CD8-positive, alpha-beta memory T cell (primary cell): Measurements from ENCODE around the gene FADS2. TPM values are rescaled to one million over a fixed set of nuclear protein-coding genes. Genes with fewer than 3 reads are reported as not detected.

Source experiments
- CTCF ChIA-PET: fragments of 350-600 bp; sonication (Branson Sonifier 250); formaldehyde crosslinking; loops from one replicate; lab custom pipeline; 2021; ENCODE audit warnings: antibody characterized with exemption; lab: Charles Lee
- POLR2A ChIA-PET: fragments of 350-600 bp; sonication (Branson Sonifier 250); formaldehyde crosslinking; loops from one replicate; lab custom pipeline; 2021; ENCODE audit warnings: antibody characterized with exemption; lab: Charles Lee
- DNase-seq, 5 donors: peaks; one replicate each; pipeline versions ENCODE4 v3.0.0 to v3.0.0-alpha.2; 2020 to 2022; ENCODE audit warnings: mixed read lengths in 1 of 5
- H3K27ac ChIP-seq: one replicate; pipeline ENCODE4 v1.7.0; 2013; ENCODE audit warnings: low read depth, mild to moderate bottlenecking, low read length, moderate library complexity
- H3K27me3 ChIP-seq: 2 replicates; pipeline ENCODE4 v1.7.0; 2013; ENCODE audit warnings: low read length, mild to moderate bottlenecking; ENCODE audit not compliant: insufficient read depth, poor library complexity, severe bottlenecking
- H3K36me3 ChIP-seq: 2 replicates; pipeline ENCODE4 v1.7.0; 2013; ENCODE audit warnings: mild to moderate bottlenecking, low read length, moderate library complexity; ENCODE audit not compliant: insufficient read depth
- H3K4me1 ChIP-seq: 2 replicates; pipeline ENCODE4 v1.7.0; 2013; ENCODE audit warnings: mild to moderate bottlenecking, low read length, moderate library complexity; ENCODE audit not compliant: insufficient read depth
- H3K4me3 ChIP-seq: 2 replicates; pipeline ENCODE4 v1.7.0; 2013; ENCODE audit warnings: mild to moderate bottlenecking, low read length
- H3K9me3 ChIP-seq: 2 replicates; pipeline ENCODE4 v1.7.0; 2013; ENCODE audit warnings: mild to moderate bottlenecking, low read length
- H3K27ac Mint-ChIP-seq, 8 donors: one replicate each; pipeline ENCODE4 v1.8.0; 2020 to 2021; ENCODE audit warnings: mixed read lengths in 8 of 8, mild to moderate bottlenecking in 6 of 8, inconsistent platforms in 3 of 8, moderate library complexity in 3 of 8
- H3K27me3 Mint-ChIP-seq, 2 donors: one replicate each; pipeline ENCODE4 v1.8.0; 2020 to 2021; ENCODE audit warnings: mixed read lengths in 2 of 2, mild to moderate bottlenecking in 1 of 2, moderate library complexity in 1 of 2
- H3K36me3 Mint-ChIP-seq, 3 donors: one replicate each; pipeline ENCODE4 v1.8.0; 2020 to 2021; ENCODE audit warnings: mixed read lengths in 3 of 3, inconsistent platforms in 1 of 3, mild to moderate bottlenecking in 1 of 3
- H3K4me1 Mint-ChIP-seq, 3 donors: one replicate each; pipeline ENCODE4 v1.8.0; 2020 to 2021; ENCODE audit warnings: mixed read lengths in 3 of 3, inconsistent platforms in 1 of 3, mild to moderate bottlenecking in 1 of 3
- H3K4me3 Mint-ChIP-seq, 7 donors: one replicate each; pipeline ENCODE4 v1.8.0; 2020 to 2021; ENCODE audit warnings: mixed read lengths in 7 of 7, mild to moderate bottlenecking in 6 of 7, moderate library complexity in 4 of 7, inconsistent platforms in 2 of 7
- H3K9me3 Mint-ChIP-seq, 5 donors: one replicate each; pipeline ENCODE4 v1.8.0; 2020 to 2022; ENCODE audit warnings: mixed read lengths in 5 of 5, mild to moderate bottlenecking in 3 of 5, moderate library complexity in 2 of 5, inconsistent platforms in 1 of 5
- polyA plus RNA-seq: library from polyadenylated mRNA; unstranded; fragments of 300-500 nt; fragmentation: Illumina TruSeq; gene quantifications from one replicate; pipeline ENCODE4 v1.2.3, GENCODE V29; 2021
- total RNA-seq, 2 experiments: library from RNA; stranded (reverse); gene quantifications; one replicate each; pipeline ENCODE4 v1.2.3, GENCODE V29; 2021

The FADS2 gene
- total and polyA plus RNA-seq, 3 experiments from 2014 or later = 0.98 to 10.0 (median 7.2) TPM

- Mint-ChIP-seq H3K4me1 (peaks cover 4 to 7% (median 7%) of the 10 kb centered on the region in 3 donors), H3K27ac (no peak overlapping the region), H3K9me3 (no peaks in the 10 kb centered on the region), H3K4me3 (no peak overlapping the region), H3K27me3 (peaks cover 1 to 9% of the 10 kb centered on the region in 2 donors), H3K36me3 (no peaks in the 10 kb centered on the region)
- H3K27ac ChIP-seq = peak overlapping the region; percentile 64
- no peak overlapping the region for H3K4me3 ChIP-seq
- ChIA-PET CTCF (interaction anchor here (1.1 to 2.3 kb wide), 6 partner anchors 10 to 237 kb away, joined by 3 to 11 read pairs (median 4); no protein-coding TSS in a partner anchor), POLR2A (no interaction called here)
- no peaks in the 10 kb centered on the region for H3K27me3 ChIP-seq
- no peak for DNase-seq
- peaks cover 8% of the 10 kb centered on the region for H3K4me1 ChIP-seq
- no peaks in the 10 kb centered on the region for H3K36me3 ChIP-seq
- H3K9me3 ChIP-seq = no peaks in the 10 kb centered on the region
These were observed 42.5 kb downstream of the FADS2 start for GRCh38 chr11:61870541-61871031.

- CTCF ChIA-PET = interaction anchor here (1.6 to 2.3 kb wide), 4 partner anchors 26 to 237 kb away, joined by 4 to 11 read pairs (median 8); no protein-coding TSS in a partner anchor
- H3K36me3 Mint-ChIP-seq = no peaks in the 10 kb centered on the region
- H3K9me3 Mint-ChIP-seq = no peaks in the 10 kb centered on the region
- H3K4me3 Mint-ChIP-seq = peak overlapping the region in 6 of 7 donors; percentile 61 to 74 (median 68)
- DNase-seq = peak; percentile 23 to 64 (median 47)
- POLR2A ChIA-PET = no interaction called here
- H3K9me3 ChIP-seq = no peaks in the 10 kb centered on the region
- H3K27me3 ChIP-seq = no peaks in the 10 kb centered on the region
- no peak overlapping the region for H3K27ac ChIP-seq
- H3K4me1 Mint-ChIP-seq = peaks cover 4 to 7% (median 7%) of the 10 kb centered on the region in 3 donors
- no peaks in the 10 kb centered on the region for H3K36me3 ChIP-seq
- no peak overlapping the region for H3K4me3 ChIP-seq
- H3K27me3 Mint-ChIP-seq = peaks cover 1 to 9% of the 10 kb centered on the region in 2 donors
- H3K4me1 ChIP-seq = peaks cover 8% of the 10 kb centered on the region
- H3K27ac Mint-ChIP-seq = peak overlapping the region in 1 of 8 donors; percentile 55
These were observed 43.1 kb downstream of the FADS2 start for GRCh38 chr11:61871158-61871597.

- CTCF ChIA-PET = interaction anchor here (0.7 to 2.0 kb wide), 2 partner anchors 26 to 235 kb away, joined by 3 to 6 read pairs; no protein-coding TSS in a partner anchor
- Mint-ChIP-seq H3K27me3 (peaks cover 1 to 9% of the 10 kb centered on the region in 2 donors), H3K27ac (peak overlapping the region in 1 of 8 donors; percentile 84), H3K36me3 (no peaks in the 10 kb centered on the region), H3K4me3 (no peak overlapping the region), H3K4me1 (peaks cover 4 to 7% (median 7%) of the 10 kb centered on the region in 3 donors), H3K9me3 (no peaks in the 10 kb centered on the region)
- no peak overlapping the region for H3K4me3 ChIP-seq
- POLR2A ChIA-PET = no interaction called here
- DNase-seq = no peak
- H3K27me3 ChIP-seq = no peaks in the 10 kb centered on the region
- no peak overlapping the region for H3K27ac ChIP-seq
- H3K36me3 ChIP-seq = no peaks in the 10 kb centered on the region
- H3K9me3 ChIP-seq = no peaks in the 10 kb centered on the region
- peaks cover 8% of the 10 kb centered on the region for H3K4me1 ChIP-seq
These were observed 45.0 kb downstream of the FADS2 start for GRCh38 chr11:61872935-61873565.

GRCh38 chr11:61873588-61874376 is 45.7 kb downstream of the FADS2 start:
- H3K9me3 Mint-ChIP-seq = no peaks in the 10 kb centered on the region
- Histone ChIP-seq H3K4me3 (no peak overlapping the region), H3K27ac (no peak overlapping the region), H3K36me3 (no peaks in the 10 kb centered on the region), H3K9me3 (no peaks in the 10 kb centered on the region), H3K27me3 (no peaks in the 10 kb centered on the region), H3K4me1 (peaks cover 8% of the 10 kb centered on the region)
- no peaks in the 10 kb centered on the region for H3K36me3 Mint-ChIP-seq
- peaks cover 4 to 7% (median 7%) of the 10 kb centered on the region in 3 donors for H3K4me1 Mint-ChIP-seq
- CTCF ChIA-PET = interaction anchor here (0.7 to 2.0 kb wide), 2 partner anchors 26 to 234 kb away, joined by 3 to 6 read pairs; no protein-coding TSS in a partner anchor
- POLR2A ChIA-PET = no interaction called here
- H3K4me3 Mint-ChIP-seq = no peak overlapping the region
- H3K27me3 Mint-ChIP-seq = peaks cover 1 to 9% of the 10 kb centered on the region in 2 donors
- DNase-seq = no peak
- peak overlapping the region in 1 of 8 donors; percentile 84 for H3K27ac Mint-ChIP-seq

- H3K4me3 ChIP-seq = no peak overlapping the region
- peaks cover 8% of the 10 kb centered on the region for H3K4me1 ChIP-seq
- ChIA-PET CTCF (no interaction called here), POLR2A (no interaction called here)
- H3K4me3 Mint-ChIP-seq = no peak overlapping the region
- no peak for DNase-seq
- H3K36me3 ChIP-seq = no peaks in the 10 kb centered on the region
- H3K4me1 Mint-ChIP-seq = peaks cover 4 to 7% (median 7%) of the 10 kb centered on the region in 3 donors
- H3K9me3 Mint-ChIP-seq = no peaks in the 10 kb centered on the region
- H3K27me3 Mint-ChIP-seq = peaks cover 1 to 9% of the 10 kb centered on the region in 2 donors
- no peaks in the 10 kb centered on the region for H3K36me3 Mint-ChIP-seq
- H3K27ac Mint-ChIP-seq = no peak overlapping the region
- H3K27me3 ChIP-seq = no peaks in the 10 kb centered on the region
- H3K27ac ChIP-seq = no peak overlapping the region
- no peaks in the 10 kb centered on the region for H3K9me3 ChIP-seq
These were observed 46.3 kb downstream of the FADS2 start for GRCh38 chr11:61874377-61874809.

GRCh38 chr11:61874853-61875252 is 46.8 kb downstream of the FADS2 start:
- H3K9me3 Mint-ChIP-seq = no peaks in the 10 kb centered on the region
- H3K27ac Mint-ChIP-seq = no peak overlapping the region
- Histone ChIP-seq H3K9me3 (no peaks in the 10 kb centered on the region), H3K27ac (no peak overlapping the region), H3K4me1 (peaks cover 8% of the 10 kb centered on the region), H3K4me3 (no peak overlapping the region), H3K27me3 (no peaks in the 10 kb centered on the region), H3K36me3 (no peaks in the 10 kb centered on the region)
- H3K4me3 Mint-ChIP-seq = no peak overlapping the region
- H3K4me1 Mint-ChIP-seq = peaks cover 4 to 7% (median 7%) of the 10 kb centered on the region in 3 donors
- peaks cover 1 to 9% of the 10 kb centered on the region in 2 donors for H3K27me3 Mint-ChIP-seq
- DNase-seq = no peak
- ChIA-PET CTCF (no interaction called here), POLR2A (no interaction called here)
- no peaks in the 10 kb centered on the region for H3K36me3 Mint-ChIP-seq

GRCh38 chr11:61875698-61876097 is 47.6 kb downstream of the FADS2 start:
- no peaks in the 10 kb centered on the region for H3K36me3 Mint-ChIP-seq
- H3K4me1 Mint-ChIP-seq = peaks cover 4 to 7% (median 7%) of the 10 kb centered on the region in 3 donors
- DNase-seq = no peak
- Histone ChIP-seq H3K4me1 (peaks cover 8% of the 10 kb centered on the region), H3K4me3 (no peak overlapping the region), H3K27ac (no peak overlapping the region), H3K9me3 (no peaks in the 10 kb centered on the region), H3K27me3 (no peaks in the 10 kb centered on the region), H3K36me3 (no peaks in the 10 kb centered on the region)
- ChIA-PET POLR2A (no interaction called here), CTCF (no interaction called here)
- H3K27ac Mint-ChIP-seq = no peak overlapping the region
- no peak overlapping the region for H3K4me3 Mint-ChIP-seq
- H3K9me3 Mint-ChIP-seq = no peaks in the 10 kb centered on the region
- peaks cover 1 to 7% of the 10 kb centered on the region in 2 donors for H3K27me3 Mint-ChIP-seq
